ENCODE data around the gene SPOCK1.

The SPOCK1 gene

GRCh38 chr5:137014731-137015130 is 484.4 kb downstream of the SPOCK1 start:
- in situ Hi-C loops (cut with HindIII; ENCODE audit: low pct_ligation_motif_present, low sequenced_read_pairs), result no loop called here
- no peaks in the 10 kb centered on the region for H3K36me3 ChIP-seq (replicated peaks)
- DNase-seq, result no peak
- no peak overlapping the region for H3K27ac ChIP-seq
- H3K4me3 ChIP-seq (ENCODE audit: low read depth, low read length), result no peak overlapping the region
- TF ChIP-seq, protein P1, sequence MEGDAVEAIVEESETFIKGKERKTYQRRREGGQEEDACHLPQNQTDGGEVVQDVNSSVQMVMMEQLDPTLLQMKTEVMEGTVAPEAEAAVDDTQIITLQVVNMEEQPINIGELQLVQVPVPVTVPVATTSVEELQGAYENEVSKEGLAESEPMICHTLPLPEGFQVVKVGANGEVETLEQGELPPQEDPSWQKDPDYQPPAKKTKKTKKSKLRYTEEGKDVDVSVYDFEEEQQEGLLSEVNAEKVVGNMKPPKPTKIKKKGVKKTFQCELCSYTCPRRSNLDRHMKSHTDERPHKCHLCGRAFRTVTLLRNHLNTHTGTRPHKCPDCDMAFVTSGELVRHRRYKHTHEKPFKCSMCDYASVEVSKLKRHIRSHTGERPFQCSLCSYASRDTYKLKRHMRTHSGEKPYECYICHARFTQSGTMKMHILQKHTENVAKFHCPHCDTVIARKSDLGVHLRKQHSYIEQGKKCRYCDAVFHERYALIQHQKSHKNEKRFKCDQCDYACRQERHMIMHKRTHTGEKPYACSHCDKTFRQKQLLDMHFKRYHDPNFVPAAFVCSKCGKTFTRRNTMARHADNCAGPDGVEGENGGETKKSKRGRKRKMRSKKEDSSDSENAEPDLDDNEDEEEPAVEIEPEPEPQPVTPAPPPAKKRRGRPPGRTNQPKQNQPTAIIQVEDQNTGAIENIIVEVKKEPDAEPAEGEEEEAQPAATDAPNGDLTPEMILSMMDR (IDR thresholded peaks at IDR 0.05; ENCODE audit: low read depth, low read length, missing control alignments), result no peak
- no peaks in the 10 kb centered on the region for H3K27me3 ChIP-seq (replicated peaks)

DNA sequence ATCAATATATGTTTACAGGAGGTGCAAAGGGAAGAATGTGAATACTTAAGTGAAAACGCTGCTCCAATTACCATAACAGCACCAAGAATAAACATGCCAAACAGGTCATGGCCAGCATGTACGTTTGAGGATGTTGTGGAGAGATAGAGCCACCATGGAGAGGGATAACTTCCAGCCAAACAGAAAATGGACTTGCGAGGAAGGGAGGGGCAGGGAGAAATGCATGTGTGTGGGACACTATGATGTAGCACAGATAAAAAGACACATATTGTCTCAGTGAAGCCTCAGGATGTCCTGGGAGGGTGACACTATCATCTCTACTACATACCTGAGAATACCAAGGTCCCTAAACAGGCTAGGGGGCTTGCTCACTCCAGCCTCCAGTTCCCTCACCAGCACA is 488.9 kb downstream of the SPOCK1 start:
- H3K27me3 ChIP-seq (replicated peaks), result no peaks in the 10 kb centered on the region
- H3K4me3 ChIP-seq (ENCODE audit: low read depth, low read length), result no peak overlapping the region
- TF ChIP-seq, protein P1 (IDR thresholded peaks at IDR 0.05; ENCODE audit: low read depth, low read length, missing control alignments), result no peak
- H3K27ac ChIP-seq, result no peak overlapping the region
- in situ Hi-C loops (cut with HindIII; ENCODE audit: low pct_ligation_motif_present, low sequenced_read_pairs), result no loop called here
- no peaks in the 10 kb centered on the region for H3K36me3 ChIP-seq (replicated peaks)
- DNase-seq, result no peak

- TF ChIP-seq, protein P1 (IDR thresholded peaks at IDR 0.05; ENCODE audit: low read depth, low read length, missing control alignments), result no peak
- no peaks in the 10 kb centered on the region for H3K36me3 ChIP-seq (replicated peaks)
- no peak overlapping the region for H3K4me3 ChIP-seq (ENCODE audit: low read depth, low read length)
- DNase-seq, result no peak
- in situ Hi-C loops (cut with HindIII; ENCODE audit: low pct_ligation_motif_present, low sequenced_read_pairs), result no loop called here
- no peaks in the 10 kb centered on the region for H3K27me3 ChIP-seq (replicated peaks)
- H3K27ac ChIP-seq, result no peak overlapping the region
Measured at GRCh38 chr5:137004279-137004678, 494.8 kb downstream of the SPOCK1 start.

DNA sequence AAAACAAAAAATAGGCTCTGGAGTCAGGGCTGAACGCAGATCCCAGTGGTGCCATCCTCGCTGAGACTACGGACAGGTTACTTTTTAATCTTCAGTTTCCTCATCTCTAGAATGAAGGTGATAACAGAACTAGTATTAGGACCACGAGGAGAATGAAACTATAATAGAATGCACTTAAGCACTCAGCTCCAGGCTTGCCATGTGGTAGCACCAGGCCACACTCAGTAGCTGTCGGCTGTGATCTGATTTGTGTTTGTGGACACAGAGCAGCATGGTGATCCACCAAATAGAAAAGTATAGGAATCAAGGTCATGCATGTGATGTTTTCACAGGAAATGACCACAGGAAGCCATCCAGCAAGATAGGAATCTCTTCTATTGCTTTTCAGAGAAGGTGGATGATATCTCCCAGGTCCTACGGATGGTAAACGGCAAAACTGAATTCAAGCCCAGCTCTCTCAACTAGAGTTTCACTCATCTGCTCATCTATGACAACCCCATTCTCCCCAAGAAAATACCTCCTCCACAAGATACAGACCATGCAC is 498.0 kb downstream of the SPOCK1 start:
- Histone ChIP-seq H3K4me3 (ENCODE audit: low read depth, low read length) (no peak overlapping the region), H3K27me3 (replicated peaks) (no peaks in the 10 kb centered on the region), H3K27ac (no peak overlapping the region), H3K36me3 (replicated peaks) (no peaks in the 10 kb centered on the region)
- no peak for DNase-seq
- TF ChIP-seq, protein P1 (IDR thresholded peaks at IDR 0.05; ENCODE audit: low read depth, low read length, missing control alignments), result no peak
- in situ Hi-C loops (cut with HindIII; ENCODE audit: low pct_ligation_motif_present, low sequenced_read_pairs), result no loop called here

DNA sequence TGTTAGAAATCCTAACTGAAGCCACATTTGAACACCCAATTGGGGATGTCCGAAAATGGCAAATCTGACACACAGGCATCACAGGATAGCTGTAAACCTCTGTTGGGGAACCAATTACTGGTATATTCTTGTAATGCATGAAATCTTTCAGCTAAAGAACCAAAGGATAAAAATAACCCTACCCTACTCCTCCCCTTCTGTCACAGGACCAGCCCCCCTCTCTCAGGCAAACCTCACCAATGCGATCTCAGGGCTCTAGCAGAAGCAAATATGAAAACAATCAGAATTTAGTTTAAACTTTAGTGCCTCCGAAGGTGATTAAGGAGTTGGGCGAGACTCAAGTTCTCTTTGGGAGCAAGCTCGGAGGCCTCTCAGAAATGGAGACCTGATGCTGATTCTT is 499.3 kb downstream of the SPOCK1 start:
- DNase-seq, result no peak
- in situ Hi-C loops (cut with HindIII; ENCODE audit: low pct_ligation_motif_present, low sequenced_read_pairs), result no loop called here

More for the DNA sequence above, 499.3 kb downstream of the SPOCK1 start:
- TF ChIP-seq, protein P1 (IDR thresholded peaks at IDR 0.05; ENCODE audit: low read depth, low read length, missing control alignments), result no peak
- Histone ChIP-seq H3K4me3 (ENCODE audit: low read depth, low read length) (no peak overlapping the region), H3K27ac (no peak overlapping the region), H3K36me3 (replicated peaks) (no peaks in the 10 kb centered on the region), H3K27me3 (replicated peaks) (no peaks in the 10 kb centered on the region)
